Fibroblast of gingiva (primary cell): Measurements from ENCODE around the gene CMYA5.

Experiments used
- DNase-seq: peaks from one replicate; pipeline ENCODE4 v3.0.0-alpha.2; 2011; ENCODE audit warnings: low read depth

Gene CMYA5

DNA sequence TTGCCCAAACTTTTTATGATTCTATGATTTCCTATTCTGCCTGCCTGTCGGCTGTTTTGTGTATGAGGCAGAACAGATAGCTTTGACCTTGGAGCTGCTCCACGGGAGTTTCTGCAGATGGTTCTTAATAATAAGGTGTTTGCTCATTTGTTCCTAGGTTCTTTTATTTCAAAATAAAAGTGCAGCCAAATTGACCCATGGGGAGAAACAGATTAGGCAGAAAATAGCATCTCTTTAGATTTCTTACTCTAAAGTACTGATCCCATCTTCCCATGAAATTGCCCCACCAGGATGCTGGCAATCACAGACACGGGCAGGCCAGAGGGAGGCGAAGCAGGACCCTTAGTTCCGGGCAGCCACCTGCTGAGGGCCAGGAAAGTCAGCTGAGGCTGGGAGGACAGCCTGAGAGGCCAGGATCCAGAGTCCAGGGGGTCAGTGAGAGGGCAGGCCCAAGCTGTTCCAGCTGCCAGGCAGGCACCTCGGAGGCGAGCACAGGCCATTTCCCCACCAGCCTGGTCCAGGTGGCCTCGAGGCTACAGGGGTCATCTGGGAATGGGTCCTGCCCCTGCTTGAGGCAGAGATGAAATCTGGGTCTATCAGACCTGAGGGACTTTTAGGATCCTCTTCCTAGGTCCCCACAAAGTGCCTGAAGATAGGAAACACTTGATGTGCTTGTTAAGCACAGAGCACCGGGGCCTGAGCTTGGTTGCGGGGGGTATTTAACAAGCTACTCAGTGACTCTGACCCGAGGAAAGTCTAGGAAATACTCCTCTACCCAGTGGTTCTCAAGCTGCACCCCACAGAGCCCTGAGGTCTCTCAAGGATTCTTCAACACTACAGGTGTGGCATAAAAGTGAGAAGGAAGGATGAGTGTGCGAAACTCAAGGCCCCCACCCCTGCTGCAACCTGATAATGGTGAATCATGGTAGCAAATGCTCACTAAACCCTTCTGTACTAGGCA, 145.4 kb downstream of the CMYA5 start:
- DNase-seq, result no peak

DNA sequence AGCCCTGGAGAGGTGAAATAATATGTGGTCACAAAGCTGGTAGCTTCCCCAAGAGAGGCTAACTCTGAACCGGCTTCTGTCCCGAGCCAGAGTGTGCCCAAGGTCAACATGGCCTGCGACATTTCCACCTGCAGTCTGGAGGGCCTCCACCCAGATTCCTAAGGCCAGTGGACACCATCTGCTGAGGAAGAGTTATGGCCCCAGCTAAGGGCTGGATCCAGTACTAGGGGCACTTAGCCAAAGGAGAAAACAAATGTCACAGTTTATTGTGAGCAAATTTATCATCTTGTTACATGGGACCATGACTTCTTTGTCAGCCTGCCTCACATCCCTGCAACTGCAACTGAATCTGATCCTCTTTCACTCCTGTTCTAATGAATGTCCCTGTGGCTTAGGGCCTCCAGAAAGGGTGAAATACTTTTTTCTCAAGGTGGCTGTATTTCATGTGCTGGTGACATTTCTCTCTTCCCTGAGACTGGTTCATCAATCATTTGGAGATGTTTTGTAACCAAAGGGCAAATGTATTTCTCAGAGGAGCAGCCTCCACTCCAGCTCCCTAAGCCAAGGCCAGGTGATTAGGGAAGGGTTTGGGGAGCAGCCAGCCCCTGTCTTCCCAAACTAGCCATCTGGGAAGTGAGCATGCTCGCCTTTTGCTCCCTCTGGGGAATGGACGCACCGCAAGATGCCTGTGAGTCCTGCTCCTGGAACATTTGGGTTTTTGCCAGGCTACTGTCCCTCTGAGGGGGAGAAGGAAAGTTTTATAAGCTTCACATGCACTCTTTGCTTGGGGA, 148.3 kb downstream of the CMYA5 start:
- no peak for DNase-seq

DNA sequence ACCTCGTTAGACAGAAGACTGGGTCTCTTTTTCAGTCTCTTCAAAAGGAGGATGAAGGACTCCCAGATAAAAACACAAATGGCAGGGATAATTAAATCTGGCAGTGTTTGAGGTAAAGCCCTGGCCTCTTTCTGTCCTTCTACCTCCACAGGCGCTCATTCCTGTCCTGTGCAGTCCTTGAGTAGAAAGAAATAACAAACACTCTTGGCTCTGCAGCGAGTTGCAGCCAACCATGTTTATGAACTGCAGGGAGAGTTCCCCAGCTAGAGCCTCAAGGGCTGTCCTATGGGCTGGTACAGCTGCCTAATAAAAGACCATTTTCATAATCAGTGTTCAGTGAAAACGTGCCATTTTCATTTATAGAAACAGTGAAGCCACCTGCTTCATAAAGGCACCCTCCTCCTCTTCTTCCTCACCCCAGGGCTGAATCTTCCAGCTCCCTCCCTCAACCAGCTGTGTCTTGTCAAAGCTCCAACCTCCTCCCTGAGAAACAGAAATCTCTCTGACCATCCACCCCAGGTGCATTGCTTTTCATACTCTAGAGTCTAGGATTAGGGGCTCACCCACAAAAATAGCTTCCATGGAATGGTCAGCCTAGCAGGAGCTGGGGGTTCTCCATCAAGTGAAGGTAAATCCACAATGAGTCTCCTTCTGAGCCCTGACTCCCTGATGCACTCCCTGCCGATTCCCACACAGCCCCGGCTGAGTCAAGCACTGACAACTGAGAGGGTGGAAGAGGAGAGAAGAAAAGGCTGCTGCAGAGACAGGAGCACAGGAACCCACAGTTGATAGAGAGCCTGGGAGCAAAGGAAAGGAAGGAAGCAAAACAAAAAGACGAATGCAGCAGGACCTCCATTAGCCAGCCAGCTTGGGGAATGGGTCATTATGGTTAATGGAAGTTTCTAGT, 150.7 kb downstream of the CMYA5 start:
- no peak for DNase-seq

- DNase-seq, result no peak
Measured at GRCh38 chr5:79841172-79841571, 151.5 kb downstream of the CMYA5 start.

- DNase-seq, result no peak
Measured at GRCh38 chr5:79842006-79842881, 152.6 kb downstream of the CMYA5 start.

DNA sequence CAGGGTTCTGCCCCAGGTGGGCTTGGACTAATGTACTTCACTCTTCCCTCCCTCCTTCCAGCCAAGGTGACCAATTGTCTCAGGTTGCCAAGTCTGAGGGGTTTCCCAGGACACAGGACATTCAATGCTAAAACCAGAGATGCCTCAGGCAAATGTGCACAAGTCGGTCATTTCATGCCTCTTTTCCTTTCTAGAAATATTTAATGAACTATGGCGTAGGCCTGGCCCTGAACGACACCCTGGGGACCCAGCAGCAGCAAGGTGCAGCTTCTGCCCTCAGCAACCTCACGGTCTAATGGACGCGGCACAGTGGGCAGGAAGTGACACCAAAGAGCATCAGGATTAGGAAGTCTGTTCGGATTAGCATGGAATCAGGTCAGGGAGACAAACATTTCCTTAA, 153.4 kb downstream of the CMYA5 start:
- no peak for DNase-seq

DNA sequence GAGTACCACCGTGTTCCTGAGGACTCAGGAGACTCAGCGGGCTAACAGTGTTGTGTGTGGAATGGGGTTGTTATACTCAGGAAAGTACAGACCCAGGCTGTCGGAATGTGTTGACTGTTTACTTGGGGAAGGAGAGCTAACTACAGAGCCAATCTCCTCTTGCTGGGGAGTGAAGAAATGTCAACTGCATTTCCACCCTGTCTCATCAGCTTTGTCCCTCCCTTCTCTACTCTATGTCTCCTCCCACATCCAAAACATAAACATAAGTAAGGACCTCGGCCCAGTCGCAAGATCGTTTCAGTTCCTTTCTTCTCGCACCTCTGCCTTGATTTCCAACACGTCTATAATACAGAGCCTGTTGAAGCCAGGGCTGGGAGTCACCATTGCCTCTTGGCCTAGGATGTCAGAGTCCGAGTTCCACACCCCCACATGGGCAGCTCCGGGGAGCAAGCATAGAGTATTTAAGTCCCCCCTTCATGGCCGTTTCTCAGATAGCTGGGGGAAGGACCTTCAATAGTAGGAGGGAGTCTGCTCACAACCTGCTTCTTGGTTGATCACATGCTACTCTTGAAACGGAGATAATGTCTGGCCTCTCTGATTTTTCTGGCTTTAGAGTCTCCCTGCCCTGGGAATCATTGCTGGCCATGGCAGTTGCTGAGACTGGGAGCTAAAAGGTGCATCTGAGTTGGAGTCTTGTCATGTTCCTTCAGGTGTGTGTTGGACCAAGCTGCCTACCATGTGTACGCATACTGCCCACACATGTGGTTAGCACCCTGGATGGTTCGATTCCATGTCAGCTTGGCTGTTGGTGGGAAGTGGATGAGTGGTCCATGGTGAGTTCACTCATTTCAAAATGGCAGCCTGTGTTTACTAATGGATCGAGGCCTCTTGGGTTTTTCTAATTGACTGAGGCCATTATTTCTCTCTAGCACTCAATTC, 154.1 kb downstream of the CMYA5 start:
- no peak for DNase-seq

GRCh38 chr5:79844571-79844970, 154.9 kb downstream of the CMYA5 start:
- DNase-seq, result no peak

DNA sequence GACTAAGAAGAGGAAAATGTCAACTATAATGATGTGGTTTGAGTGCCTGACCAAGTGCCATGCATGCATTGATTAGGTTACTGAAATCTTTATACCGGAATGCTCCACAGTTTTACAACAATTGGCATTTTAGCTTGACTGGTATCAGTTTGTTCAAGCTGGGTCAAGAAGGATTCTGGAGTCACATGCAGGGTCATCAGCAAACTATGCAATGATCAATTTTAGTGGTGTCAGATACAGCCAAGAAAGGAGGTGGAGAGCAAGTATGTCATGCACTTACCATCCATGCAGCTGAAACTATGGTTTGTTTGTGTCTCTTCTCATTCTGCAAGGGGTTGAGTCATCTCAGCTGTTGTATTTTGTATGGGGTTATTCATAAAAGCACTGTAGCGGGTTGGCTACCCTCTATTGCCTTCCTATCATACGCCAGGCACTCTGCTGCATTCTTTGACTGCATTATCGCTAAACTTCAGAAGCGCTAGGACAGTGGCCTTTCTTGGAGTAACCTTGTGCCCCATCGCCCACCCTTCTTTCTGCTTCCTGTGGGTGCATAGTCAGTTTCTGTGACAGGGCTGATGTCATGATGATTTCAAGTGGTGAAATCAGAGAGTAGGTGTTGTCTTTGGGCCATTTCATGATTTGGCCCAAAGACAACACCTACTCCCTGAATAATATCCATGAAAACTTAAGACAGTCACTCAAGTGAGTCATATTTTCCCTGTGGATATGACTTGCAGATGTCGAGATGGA, 156.0 kb downstream of the CMYA5 start:
- peak; percentile 88 for DNase-seq

DNA sequence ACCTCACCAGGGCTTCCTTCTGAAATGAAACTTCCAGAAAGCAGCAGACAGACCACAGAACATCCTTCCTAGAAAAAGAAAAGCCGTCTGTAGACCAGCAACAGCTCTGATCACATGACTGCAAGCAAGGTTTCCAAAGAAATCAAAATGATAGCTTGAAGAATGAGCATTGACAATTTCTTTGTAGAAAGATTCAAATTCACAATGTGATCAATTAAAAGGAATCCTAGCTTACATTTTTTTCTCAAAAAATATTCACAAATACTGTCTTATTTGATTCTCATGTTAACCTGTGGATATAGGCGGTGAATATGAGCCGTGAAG, 156.5 kb downstream of the CMYA5 start:
- DNase-seq, result no peak

DNA sequence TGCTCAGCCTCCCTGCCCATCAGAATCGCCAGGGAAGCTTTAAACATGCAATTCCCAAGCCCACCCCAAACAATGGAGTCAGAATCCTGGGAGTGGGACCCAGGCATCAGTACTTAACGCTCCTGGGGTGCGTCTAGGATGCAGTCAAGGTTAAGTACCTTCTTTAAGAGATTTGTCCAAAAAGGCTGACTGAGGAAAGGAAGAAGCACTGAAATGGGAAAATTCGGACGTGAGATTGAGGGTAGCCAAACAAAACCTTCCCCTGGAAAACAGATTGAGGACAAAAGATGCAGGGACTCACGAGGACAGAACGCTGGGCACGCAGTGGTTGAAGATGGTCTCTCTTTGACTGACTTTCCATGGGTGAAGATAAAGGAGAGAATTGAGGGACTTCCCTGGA, 157.9 kb downstream of the CMYA5 start:
- no peak for DNase-seq

GRCh38 chr5:79849061-79849460, 159.4 kb downstream of the CMYA5 start:
- no peak for DNase-seq
